GM21390 (cell line): ENCODE measurements around the gene CEP57.

Source experiments
- ATAC-seq: cut with Tn5 transposase; IDR thresholded peaks from one replicate; pipeline ENCODE4 v1.9.1; 2021; ENCODE audit not compliant: unreplicated experiment

CEP57 gene

GRCh38 chr11:95790123-95790932 lies at the start of gene CEP57:
TSS of gene CEP57 (plus strand) at chr11:95790498. CDS start at chr11:95790699, 201 bp downstream.
- peak; percentile 64 for ATAC-seq

- ATAC-seq, result no peak
These were observed 40.2 kb upstream of the CEP57 start for GRCh38 chr11:95750101-95750500.

- ATAC-seq, result no peak
These were observed 38.8 kb upstream of the CEP57 start for GRCh38 chr11:95751515-95751914.

GRCh38 chr11:95760941-95761340 lies 29.4 kb upstream of the CEP57 start:
- no peak for ATAC-seq

- ATAC-seq, result no peak
These were observed 27.8 kb upstream of the CEP57 start for GRCh38 chr11:95762534-95762933.

- ATAC-seq, result peak; percentile 63
These were observed 25.9 kb upstream of the CEP57 start for GRCh38 chr11:95764267-95764898.

- no peak for ATAC-seq
These were observed 23.6 kb upstream of the CEP57 start for GRCh38 chr11:95766701-95767100.

GRCh38 chr11:95767498-95767897 lies 22.8 kb upstream of the CEP57 start:
- ATAC-seq, result no peak

GRCh38 chr11:95768521-95768920 lies 21.8 kb upstream of the CEP57 start:
- ATAC-seq, result no peak

- no peak for ATAC-seq
These were observed 13.4 kb upstream of the CEP57 start for GRCh38 chr11:95776859-95777258.

GRCh38 chr11:95778699-95779098 lies 11.6 kb upstream of the CEP57 start:
- no peak for ATAC-seq

- no peak for ATAC-seq
These were observed 9.8 kb upstream of the CEP57 start for GRCh38 chr11:95780544-95780943.

GRCh38 chr11:95788921-95789505 lies 1.3 kb upstream of the CEP57 start:
- no peak for ATAC-seq

- peak; percentile 68 for ATAC-seq
These were observed 684 bp upstream of the CEP57 start, which contains the start of gene FAM76B for GRCh38 chr11:95789506-95790122. TSS of gene FAM76B (minus strand) at chr11:95789782. CDS start at chr11:95789478, 304 bp downstream.

- ATAC-seq, result no peak
These were observed 823 bp downstream of the CEP57 start for GRCh38 chr11:95790933-95791708.

- ATAC-seq, result no peak
These were observed 1.4 kb downstream of the CEP57 start for GRCh38 chr11:95791709-95792033.

- no peak for ATAC-seq
These were observed 1.9 kb downstream of the CEP57 start for GRCh38 chr11:95792200-95792599.

- no peak for ATAC-seq
These were observed 2.4 kb downstream of the CEP57 start for GRCh38 chr11:95792700-95793099.

GRCh38 chr11:95793116-95793515 lies 2.8 kb downstream of the CEP57 start:
- ATAC-seq, result no peak

GRCh38 chr11:95794086-95794485 lies 3.8 kb downstream of the CEP57 start:
- no peak for ATAC-seq
